GM18951 (cell line): Measurements from ENCODE around the gene TMEM38A.
"Not testable (repeated sequence)": the region's sequence is repeated elsewhere in the genome, so short reads cannot be mapped to it uniquely, and the experiment has no call there.

Experiments used
- POLR2A ChIP-seq: IDR thresholded peaks from 4 replicates; pipeline ENCODE4 v1.6.1; 2011; ENCODE audit warnings: mild to moderate bottlenecking; ENCODE audit not compliant: insufficient read length, insufficient read depth; ENCODE audit errors: extremely low read depth
- in situ Hi-C: fragments of 300-500 bp; cut with MboI; formaldehyde crosslinking; loops from one replicate; pipeline ENCODE4 v1.12.0; 2022; ENCODE audit warnings: low sequenced_read_pairs, mixed read lengths, inconsistent platforms; ENCODE audit not compliant: unreplicated experiment

TMEM38A gene

GRCh38 chr19:16673231-16673630, 12.3 kb downstream of the TMEM38A start:
- no peak for TF ChIP-seq POLR2A
- in situ Hi-C loops = no loop called here

GRCh38 chr19:16673839-16674238, 12.9 kb downstream of the TMEM38A start:
- in situ Hi-C loops = not testable (repeated sequence)

- TF ChIP-seq POLR2A = no peak
- in situ Hi-C loops = no loop called here
Observed at GRCh38 chr19:16676101-16676798, 15.3 kb downstream of the TMEM38A start.

- no peak for TF ChIP-seq POLR2A
- in situ Hi-C loops = no loop called here
Observed at GRCh38 chr19:16677055-16677454, 16.1 kb downstream of the TMEM38A start.

GRCh38 chr19:16678498-16678897, 17.6 kb downstream of the TMEM38A start:
- no peak for TF ChIP-seq POLR2A
- in situ Hi-C loops = no loop called here

- in situ Hi-C loops = no loop called here
- no peak for TF ChIP-seq POLR2A
Observed at GRCh38 chr19:16679811-16680210, 18.9 kb downstream of the TMEM38A start.

- TF ChIP-seq POLR2A = no peak
- in situ Hi-C loops = no loop called here
Observed at GRCh38 chr19:16682539-16682938, 21.6 kb downstream of the TMEM38A start.

DNA sequence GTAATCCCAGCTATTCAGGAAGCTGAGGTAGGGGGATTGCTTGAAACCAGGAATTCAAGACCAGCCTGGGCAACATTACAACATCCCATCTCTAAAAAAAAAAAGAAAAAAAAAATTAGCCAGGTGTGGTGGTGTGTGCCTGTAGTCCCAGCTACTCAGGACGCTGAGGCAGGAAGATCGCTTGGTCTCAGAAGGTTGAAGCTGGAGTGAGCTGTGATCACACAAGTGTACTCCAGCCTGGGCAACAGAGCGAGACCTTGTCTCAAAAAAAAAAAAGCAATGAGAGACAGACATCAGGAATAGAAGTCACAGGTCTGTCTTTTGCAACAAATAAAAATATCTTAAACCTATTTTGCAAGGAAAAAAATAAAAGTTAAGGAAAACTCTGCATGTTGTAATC, 23.3 kb downstream of the TMEM38A start:
- in situ Hi-C loops = no loop called here
- no peak for TF ChIP-seq POLR2A

- in situ Hi-C loops = no loop called here
- TF ChIP-seq POLR2A = no peak
Observed at GRCh38 chr19:16688084-16688483, 27.1 kb downstream of the TMEM38A start.

GRCh38 chr19:16698914-16699313, 38.0 kb downstream of the TMEM38A start:
- in situ Hi-C loops = no loop called here
- TF ChIP-seq POLR2A = no peak

DNA sequence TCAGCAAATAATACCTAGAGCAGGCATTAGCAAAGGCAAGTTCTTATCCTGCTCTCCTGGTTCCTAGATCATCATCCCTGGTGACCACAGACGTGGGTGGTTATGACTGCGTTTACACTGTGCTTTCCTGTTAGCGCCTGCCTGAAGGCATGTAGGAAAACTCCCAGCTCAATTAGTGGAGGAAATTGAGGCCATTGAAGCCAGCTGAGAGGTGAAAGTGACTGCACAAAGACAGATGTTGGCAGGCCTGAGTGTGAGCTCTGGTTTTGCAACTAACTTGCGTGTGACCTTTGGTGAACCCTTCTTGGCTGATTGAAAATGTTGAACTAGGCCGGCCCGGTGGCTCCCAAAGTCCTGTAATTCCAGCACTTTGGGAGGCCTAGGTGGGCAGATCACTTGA, 41.2 kb downstream of the TMEM38A start:
- in situ Hi-C loops = no loop called here
- TF ChIP-seq POLR2A = no peak

DNA sequence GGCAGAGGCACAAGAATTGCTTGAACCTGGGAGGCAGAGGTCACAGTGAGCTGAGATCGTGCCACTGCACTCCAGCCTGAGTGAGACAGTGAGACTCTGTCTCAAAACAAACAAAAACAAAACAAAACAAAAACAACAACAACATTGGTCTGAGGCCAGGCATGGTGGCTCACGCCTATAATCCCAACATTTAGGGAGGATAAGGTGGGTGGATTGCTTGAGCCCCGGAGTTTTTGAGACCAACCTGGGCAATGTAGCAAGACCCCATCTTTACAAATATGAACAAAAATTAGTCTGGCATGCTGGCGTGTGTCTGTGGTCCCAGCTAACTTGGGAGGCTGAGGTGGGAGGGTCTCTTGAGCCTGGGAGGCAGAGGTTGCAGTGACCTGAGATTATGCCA, 42.7 kb downstream of the TMEM38A start:
- no peak for TF ChIP-seq POLR2A

GRCh38 chr19:16710870-16711269, 49.9 kb downstream of the TMEM38A start:
- in situ Hi-C loops = not testable (repeated sequence)

More for the DNA sequence above, 42.7 kb downstream of the TMEM38A start:
- in situ Hi-C loops = no loop called here

DNA sequence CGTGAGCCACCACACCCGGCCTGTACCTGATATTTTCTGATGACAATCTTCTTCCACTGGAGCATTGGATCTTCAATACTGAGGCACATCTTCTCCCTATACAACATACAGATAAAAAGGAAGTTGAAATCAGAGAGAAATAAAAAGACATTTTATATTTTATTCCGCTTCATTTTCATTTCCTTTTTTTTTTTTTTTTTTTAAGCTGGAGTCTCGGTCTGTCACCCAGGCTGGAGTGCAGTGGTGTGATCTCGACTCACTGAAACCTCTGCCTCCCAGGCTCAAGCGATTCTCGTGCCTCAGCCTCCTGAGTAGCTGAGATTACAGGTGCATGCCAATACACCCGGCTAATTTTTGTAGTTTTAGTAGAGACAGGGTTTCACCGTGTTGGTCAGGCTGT, 51.4 kb downstream of the TMEM38A start:
- in situ Hi-C loops = not testable (repeated sequence)

GRCh38 chr19:16714702-16715287, 53.9 kb downstream of the TMEM38A start:
- in situ Hi-C loops = no loop called here
- no peak for TF ChIP-seq POLR2A
